WI38 (cell line): ENCODE measurements around the gene FUBP3.

Source experiments
- H3K4me3 ChIP-seq: 2 replicates; pipeline ENCODE4 v1.5.1; 2011; ENCODE audit warnings: low read depth, mild to moderate bottlenecking, control low read depth, low read length
- CTCF ChIP-seq: IDR thresholded peaks from 2 replicates; pipeline ENCODE4 v1.5.1; 2012; ENCODE audit warnings: low read depth, mild to moderate bottlenecking, control low read depth, low read length

FUBP3 gene

GRCh38 chr9:130639866-130640555 is 60.6 kb downstream of the FUBP3 start:
- no peak for TF ChIP-seq CTCF
- H3K4me3 ChIP-seq = no peak overlapping the region

GRCh38 chr9:130640681-130641080 is 61.3 kb downstream of the FUBP3 start:
- no peak overlapping the region for H3K4me3 ChIP-seq
- no peak for TF ChIP-seq CTCF

GRCh38 chr9:130642926-130643325 is 63.5 kb downstream of the FUBP3 start:
- no peak for TF ChIP-seq CTCF

GRCh38 chr9:130651221-130651620 is 71.8 kb downstream of the FUBP3 start:
- TF ChIP-seq CTCF = no peak
- H3K4me3 ChIP-seq = no peak overlapping the region

More at GRCh38 chr9:130642926-130643325, 63.5 kb downstream of the FUBP3 start:
- no peak overlapping the region for H3K4me3 ChIP-seq

- H3K4me3 ChIP-seq = no peak overlapping the region
- TF ChIP-seq CTCF = no peak
Measured at GRCh38 chr9:130651752-130652151, 72.4 kb downstream of the FUBP3 start.

- no peak overlapping the region for H3K4me3 ChIP-seq
- TF ChIP-seq CTCF = no peak
Measured at GRCh38 chr9:130654879-130655278, 75.5 kb downstream of the FUBP3 start.

GRCh38 chr9:130658893-130659698 is 79.7 kb downstream of the FUBP3 start:
- H3K4me3 ChIP-seq = no peak overlapping the region
- TF ChIP-seq CTCF = no peak
